T-helper 2 cell treated with Interferon-gamma antibody and Interleukin-4, amounts not matched to agents 100 ng/mL and 5 ng/mL, for 36 hours (primary cell): Measurements from ENCODE around the gene DNAH6. TPM values are rescaled to one million over a fixed set of nuclear protein-coding genes. Genes with fewer than 3 reads are reported as not detected.
"Not testable (repeated sequence)": the region's sequence is repeated elsewhere in the genome, so short reads cannot be mapped to it uniquely, and the experiment has no call there.

Experiments
- intact Hi-C: fragments of 100-400 bp; cut with micrococcal nuclease; formaldehyde crosslinking; loops from one replicate; pipeline ENCODE4 v1.15.1; 2023
- total RNA-seq: library from RNA; stranded (reverse); gene quantifications from 2 replicates; pipeline ENCODE4 v1.2.3, GENCODE V29; 2022

The DNAH6 gene
- total RNA-seq, 1 donor from 2014 or later: 0.23 TPM

DNA sequence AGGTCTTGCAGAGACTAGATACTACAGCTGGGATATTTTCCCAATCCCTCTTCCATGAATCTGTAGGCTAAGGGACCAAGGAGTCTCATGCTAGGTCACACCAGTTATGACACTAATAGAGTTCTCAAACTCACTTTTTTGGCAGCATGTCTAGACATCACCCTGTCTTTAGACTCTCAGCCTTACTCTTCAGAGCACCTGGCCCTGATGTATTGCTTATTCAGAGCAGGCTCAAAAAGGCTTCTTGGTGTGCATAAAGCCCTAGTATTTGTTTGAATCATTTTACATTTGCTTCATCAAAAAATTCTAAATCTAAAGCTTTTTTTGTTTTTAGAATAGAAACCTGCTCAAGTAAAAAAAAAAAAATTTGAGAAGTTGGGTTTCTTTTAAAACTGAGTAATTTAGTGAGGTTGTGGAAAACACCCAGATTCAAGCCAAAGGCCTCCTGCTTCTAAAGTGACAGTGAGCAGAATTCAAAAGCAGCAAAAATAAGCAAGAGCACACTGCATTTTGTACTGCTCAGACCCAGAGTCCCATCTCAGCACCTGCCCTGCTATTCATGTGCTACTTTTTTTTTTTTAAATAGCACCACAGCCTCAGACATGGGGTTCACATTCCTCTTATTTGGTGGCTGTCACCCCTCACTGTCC, 18.0 kb upstream of the DNAH6 start:
- intact Hi-C loops: no loop called here

DNA sequence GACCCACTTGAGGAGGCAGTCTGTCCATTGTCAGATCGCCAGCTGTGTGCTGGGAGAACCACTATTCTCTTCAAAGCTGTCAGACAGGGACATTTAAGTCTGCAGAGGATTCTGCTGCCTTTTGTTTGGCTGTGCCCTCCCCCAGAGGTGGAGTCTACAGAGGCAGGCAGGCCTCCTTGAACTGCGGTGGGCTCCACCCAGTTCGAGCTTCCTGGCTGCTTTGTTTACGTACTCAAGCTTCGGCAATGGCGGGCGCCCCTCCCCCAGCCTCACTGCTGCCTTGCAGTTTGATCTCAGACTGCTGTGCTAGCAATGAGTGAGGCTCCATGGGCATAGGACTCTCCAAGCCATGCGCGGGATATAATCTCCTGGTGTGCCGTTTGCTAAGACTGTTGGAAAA, 5.3 kb upstream of the DNAH6 start:
- intact Hi-C loops: not testable (repeated sequence)

DNA sequence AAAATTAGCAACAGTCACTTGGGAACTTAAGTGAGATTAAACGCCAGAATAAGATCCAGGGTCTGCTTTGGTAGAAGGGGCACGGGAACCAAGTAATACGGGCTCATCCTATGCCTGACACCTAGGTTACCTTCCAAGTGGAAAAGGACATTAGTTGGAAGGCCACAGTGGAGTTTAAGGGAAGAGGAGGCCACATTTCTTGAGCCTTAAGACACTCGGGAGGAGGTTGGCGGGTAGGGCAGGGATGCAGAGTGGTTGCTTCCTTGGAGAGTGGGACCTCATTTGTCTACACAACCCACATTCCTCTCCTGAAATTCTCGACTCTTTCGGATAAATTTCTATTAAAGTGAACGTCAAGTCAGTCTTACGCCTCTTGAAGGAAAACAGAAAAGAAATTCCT, 510 bp upstream of the DNAH6 start:
- intact Hi-C loops: loop anchor here (1.0 kb wide), 3 partner anchors 56 to 366 kb away; partner anchors contain the start of genes SUCLG1 and TRABD2A

DNA sequence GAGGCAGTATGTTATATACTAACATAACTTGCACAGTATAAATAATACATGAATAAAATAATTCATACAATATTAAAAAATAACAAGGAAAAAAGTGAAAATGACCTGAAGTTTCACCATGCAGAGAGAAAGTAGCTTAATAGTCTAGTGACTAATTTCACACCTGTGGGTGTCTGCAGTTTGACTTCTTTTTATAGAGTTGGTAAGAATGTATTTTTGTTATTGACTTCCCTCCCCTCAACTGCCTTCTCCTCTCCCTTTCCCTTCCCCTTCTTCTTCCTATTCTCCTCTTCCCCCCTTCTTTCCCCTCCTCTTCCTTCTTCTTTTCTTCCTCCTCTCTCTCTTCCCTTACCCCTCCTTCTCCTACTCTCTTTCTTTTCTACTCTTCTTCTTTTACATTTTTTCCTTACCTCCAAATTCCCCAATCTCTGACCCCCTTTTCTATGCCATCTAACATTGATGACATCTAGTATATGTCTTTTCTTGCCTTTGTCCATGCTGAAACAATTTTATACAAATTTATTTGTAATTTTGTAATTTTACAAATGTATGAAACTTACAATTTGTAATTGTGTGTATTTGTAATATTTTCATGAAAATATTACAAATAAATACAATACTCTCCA, 3.1 kb downstream of the DNAH6 start:
- intact Hi-C loops: no loop called here

DNA sequence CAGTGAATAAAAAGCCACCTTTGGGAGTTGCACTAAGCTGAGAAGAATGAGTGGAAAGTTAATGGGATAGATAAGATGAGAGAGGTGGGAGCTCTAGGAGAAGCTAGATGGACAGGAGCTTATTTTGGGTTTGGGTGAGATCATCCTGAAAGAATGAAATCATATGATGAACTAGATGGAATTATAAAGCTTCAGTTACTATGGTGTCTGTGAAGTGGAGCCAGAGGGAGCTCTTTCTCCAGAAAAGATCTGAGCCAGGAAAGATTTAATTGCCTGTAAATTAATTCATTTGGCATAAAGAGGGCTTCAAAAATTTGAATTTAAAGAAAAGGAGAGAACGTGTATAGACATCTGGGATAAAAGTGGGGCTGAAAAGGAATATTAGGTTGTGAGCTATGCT, 10.3 kb downstream of the DNAH6 start:
- intact Hi-C loops: no loop called here

DNA sequence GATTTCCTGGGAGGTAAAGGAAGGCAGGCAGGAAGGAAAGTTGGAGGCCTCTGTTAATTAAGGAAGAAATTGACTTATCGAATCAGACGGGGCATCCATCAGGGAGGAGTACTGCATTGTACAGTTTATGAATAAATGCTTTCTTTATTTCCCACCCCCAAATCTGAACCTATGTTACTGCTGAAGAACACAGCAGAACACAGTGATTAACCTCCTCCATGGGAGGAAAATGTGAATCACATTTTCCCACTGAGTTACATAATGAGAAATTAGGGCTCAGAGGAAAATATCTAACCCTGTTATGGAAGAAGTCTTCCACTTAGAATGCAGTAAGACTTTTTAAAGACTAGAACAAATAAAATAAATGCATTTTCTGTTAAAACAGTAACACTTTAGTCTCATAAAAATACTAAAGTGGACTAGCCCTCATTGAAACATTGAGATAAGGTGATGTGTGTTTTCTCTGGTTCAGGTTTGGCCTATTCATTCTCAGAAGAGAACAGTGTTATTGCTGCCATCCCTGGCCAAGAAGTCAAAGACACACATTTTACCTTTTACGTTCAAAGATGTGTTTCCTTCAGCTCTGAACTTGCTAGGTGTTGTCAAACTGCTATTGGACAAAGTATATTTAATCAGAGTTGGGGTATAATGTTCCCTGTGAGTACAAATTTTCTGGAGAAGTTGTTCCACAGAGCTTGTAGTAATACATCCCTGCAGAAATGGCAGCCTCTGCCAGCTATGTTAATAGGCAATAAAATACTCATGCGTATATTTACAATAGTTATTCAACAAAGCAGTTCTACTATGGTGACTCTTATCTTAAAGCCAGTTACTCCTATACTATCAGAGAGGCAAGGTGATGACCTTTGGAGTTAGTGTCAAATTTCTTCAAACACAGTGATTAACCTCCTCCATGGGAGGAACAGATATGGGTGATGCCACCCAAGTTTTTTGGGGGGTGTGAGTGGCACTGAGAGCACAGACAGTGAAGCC, 11.1 kb downstream of the DNAH6 start:
- intact Hi-C loops: no loop called here

DNA sequence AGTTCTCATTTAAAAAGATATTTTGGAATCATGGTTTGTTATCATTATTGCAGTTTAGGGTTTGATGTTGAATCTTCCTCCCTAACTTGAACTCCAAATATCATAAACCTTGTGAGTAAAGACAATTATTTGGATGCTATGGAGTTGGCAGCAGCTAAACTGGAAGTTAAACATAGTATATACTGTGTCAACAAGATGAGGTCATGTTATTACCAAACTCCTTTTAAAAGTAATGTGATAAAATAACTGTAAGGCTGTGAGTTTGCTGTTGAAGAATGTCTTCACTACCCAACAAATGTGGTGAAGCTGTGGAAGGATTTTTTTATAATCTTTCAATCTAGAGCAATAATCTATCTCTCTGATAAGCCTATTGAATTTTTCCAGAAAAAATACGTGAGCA, 16.0 kb downstream of the DNAH6 start:
- intact Hi-C loops: no loop called here

DNA sequence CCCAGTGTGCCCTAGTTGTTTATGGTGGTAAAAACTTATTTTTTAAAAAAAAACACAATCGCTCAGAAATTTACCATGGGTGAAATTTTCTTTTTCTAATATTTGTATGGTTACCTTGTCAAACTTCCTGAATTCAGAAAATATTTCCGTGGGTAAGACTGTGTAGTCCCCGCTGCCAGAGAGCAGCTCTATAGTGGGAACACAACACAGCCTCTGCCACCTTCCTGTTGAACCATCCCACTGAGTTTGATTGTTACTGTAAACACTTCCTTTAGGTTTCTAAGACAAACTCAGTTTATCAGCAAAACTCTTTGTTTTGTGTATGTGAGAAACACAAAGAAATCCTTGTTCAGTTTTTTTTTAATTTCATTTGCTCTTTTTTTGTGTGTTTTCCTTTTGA, 17.9 kb downstream of the DNAH6 start:
- intact Hi-C loops: no loop called here

DNA sequence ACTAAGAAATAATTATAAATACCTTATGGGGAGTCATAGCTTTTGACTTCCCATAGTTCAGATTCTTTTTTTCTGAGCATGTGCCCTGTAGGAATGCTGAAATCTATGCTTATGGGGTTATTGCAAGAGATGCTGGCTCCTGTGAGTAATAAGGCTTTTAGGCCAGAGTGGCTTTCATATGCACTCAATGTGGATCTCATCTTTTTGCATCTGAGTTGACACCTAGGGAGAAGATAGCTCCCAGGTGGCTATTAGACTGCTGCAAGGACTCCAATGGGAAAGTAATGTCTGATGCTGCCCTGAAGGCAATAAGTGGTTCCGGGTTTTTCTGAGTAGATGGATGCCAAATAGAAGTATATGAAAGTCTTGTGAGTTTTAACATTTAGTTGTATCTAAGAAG, 21.0 kb downstream of the DNAH6 start:
- intact Hi-C loops: no loop called here

DNA sequence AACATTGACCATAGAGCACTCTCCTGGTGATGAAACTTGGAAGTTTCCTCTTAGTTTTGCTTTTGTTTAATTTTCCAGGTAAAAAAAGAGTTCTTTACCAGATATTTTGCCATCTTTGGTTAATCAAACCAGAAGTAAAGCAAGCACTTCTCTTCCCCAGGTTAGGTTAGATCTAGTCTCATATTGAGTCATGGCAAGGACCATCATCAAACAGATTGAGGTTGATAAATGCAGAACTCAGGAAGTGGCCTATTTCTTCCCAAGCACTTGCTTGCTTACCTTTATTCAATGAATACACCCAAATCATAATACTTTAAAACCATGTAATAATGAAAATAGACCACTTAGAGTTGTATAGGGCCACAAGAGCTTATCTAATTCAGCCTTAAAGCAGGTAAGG, 23.4 kb downstream of the DNAH6 start:
- intact Hi-C loops: no loop called here

DNA sequence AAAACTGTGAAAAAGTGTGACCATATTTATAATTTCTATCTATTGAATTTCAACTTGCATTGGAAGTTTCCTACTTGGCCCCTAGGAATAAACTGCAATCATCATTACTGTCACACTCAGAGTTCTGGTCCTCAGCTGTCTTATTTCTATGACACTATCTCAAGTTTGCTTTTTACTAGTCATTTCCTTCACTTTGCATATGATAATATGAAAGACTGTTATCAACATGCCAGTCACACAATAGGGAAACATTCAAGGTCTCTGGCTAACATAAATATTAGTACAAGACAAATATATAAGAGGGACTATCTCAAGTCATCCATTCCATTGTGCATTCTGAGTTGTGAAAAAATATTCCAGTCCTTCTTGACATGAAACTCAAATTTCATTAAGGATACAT, 28.7 kb downstream of the DNAH6 start:
- intact Hi-C loops: no loop called here

DNA sequence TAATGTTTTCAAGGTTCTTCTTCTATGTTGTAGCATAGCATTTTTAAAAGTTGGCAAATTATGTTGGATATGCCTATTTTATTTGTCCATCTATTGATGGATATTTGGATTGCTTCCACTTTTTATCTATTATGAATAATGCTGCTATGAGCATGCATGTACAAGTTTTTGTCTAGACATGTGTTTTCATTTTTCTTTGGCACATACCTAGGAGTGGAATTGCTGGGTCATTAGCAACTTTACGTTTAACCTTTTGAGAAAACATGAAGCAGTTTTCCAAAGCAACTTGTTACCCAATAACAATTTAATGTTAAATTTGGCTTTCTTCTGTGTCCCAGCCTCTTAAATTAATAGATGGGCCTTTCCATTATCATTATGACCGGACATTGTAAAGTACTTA, 30.3 kb downstream of the DNAH6 start:
- intact Hi-C loops: no loop called here

DNA sequence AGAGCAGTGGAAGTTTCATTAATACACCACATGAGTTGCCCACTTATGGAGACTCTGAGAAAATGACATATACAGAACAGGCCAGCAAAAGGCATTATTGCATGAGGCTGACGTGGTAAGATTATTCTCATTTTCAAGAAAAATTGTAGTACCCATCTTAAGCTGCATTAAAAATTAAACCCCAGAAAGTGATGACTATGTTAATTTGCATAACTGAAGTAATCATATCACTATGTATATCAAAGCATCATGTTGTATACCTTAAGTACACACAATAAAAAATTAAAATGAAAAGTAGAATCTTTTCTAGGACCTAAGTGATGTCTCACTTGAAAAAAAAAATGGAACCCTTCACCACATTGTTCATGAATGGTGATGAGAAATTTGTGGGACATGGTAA, 32.0 kb downstream of the DNAH6 start:
- intact Hi-C loops: no loop called here

DNA sequence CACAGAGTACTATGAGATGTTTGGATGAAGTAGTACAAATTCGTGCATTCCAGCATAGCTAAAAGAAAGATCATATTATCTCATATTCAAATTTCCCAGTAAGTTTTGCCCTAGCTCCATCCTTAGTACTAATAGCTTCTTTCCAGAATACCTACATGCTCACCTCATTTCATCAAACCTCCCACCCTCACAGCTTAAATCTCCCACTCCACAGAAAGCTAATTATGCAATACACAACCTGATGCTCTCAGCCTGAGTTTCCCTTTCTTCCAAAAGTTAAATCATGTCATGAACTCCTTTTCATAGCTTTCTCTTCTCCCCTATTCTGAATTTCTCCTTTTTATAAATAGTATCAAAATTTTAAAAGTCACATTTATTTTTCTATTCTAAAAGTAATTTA, 34.6 kb downstream of the DNAH6 start:
- intact Hi-C loops: no loop called here

DNA sequence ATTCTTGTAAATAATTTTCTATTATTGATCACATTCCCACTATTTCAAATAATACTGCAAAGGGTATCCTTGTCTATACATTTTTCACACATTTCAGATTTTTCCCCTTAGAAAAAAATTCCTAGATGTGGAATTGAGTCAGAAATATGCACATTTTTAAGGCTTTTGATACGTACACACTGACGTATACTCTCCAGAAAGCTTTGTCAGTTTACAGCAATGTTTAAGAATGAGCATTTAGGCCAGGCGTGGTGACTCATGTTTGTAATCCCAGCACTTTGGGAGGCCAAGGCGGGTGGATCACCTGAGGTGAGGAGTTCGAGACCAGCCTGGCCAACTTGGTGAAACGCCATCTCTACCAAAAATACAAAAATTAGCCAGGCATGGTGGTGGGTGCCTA, 35.2 kb downstream of the DNAH6 start:
- intact Hi-C loops: not testable (repeated sequence)

DNA sequence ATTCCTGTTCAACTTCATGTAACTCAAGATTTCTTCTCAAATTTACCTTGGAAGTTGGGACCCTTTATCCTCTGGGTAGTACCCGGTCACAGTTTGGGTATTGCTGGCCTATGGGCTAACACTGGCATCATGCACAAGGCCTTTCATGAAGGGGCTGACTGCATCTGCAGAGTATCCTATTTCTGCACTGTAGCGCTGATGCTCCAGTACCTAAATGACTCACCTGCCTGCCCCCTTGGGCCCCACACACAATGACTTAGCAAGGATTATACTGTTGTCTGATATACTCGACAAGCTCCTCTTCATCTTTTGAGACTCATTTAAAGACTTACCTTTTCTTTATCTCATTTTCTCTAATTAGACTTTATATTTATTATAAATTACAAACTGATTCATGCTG, 39.9 kb downstream of the DNAH6 start:
- intact Hi-C loops: no loop called here

DNA sequence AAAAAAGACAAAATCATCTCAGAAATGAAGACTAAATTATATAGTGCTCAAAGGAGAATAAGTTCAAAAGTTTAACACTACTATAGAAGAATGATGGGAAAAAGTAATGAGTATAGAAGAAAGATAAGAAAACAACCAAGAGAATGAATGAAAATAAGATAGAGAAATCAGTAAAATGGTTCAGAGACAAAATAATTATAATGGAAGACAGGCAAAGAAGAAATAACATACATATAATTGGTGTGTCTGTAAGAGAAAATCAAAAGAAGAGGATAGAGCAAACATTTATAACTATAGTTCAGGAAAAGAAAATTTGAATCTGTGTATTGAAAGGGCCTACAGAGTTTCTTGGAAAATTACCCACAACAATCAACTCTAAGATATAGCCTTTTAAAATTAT, 43.5 kb downstream of the DNAH6 start:
- intact Hi-C loops: no loop called here

DNA sequence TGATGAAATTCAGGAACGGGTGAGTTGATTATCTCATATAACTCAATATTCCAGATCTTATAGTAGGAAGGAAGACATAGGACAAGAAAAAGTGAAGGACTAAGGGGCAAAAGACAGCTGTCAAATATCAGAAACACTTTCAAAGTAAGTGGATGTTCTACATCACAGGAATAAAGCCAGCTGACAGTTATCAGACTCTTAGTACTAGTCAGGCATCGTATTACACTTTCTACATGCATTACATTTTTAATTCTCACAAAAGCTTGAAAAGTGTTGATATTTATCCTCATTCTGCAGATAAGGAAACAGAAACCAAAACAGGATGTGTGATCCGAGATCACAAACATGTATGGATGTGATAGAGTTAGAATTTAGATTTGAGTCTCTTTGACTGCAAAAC, 63.4 kb downstream of the DNAH6 start:
- intact Hi-C loops: no loop called here

DNA sequence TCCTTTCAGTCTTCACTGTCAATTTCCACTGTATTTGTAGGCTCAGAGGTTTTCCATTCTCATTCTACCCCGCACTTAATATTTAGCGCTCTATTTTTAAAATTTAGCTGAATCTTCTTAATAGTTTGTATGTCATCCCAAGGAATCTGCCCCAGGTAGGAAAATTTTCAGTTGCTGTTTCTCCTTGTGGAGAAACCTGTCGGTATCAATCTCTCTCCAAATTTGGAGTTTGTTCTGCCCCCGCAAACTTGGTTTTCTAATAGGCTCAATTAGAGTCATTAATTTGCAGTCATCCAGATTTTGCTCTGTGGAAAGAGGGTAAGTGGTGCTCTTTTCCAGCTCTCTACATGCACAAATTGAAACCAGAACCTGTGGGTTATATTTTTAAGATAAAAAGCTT, 87.6 kb downstream of the DNAH6 start:
- intact Hi-C loops: no loop called here

DNA sequence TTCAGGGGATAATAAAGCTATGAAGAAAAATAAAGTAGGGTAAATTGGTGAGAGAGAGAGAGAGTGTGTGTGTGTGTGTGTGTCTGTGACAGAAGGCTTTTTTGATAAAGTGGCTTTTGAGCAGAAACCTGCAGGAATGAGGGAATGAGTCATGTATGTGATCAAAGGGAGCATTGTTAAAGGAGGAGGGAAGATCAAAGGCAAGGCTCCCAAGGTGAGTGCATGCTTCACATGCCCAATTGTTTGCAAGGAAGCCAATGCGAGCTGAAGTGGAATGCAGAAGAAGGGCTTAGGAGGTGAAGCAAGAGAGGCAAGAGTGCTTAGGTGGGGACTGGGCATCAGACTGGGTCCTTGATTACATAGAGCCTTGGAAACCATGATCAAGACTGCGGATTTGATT, 96.8 kb downstream of the DNAH6 start:
- intact Hi-C loops: no loop called here

DNA sequence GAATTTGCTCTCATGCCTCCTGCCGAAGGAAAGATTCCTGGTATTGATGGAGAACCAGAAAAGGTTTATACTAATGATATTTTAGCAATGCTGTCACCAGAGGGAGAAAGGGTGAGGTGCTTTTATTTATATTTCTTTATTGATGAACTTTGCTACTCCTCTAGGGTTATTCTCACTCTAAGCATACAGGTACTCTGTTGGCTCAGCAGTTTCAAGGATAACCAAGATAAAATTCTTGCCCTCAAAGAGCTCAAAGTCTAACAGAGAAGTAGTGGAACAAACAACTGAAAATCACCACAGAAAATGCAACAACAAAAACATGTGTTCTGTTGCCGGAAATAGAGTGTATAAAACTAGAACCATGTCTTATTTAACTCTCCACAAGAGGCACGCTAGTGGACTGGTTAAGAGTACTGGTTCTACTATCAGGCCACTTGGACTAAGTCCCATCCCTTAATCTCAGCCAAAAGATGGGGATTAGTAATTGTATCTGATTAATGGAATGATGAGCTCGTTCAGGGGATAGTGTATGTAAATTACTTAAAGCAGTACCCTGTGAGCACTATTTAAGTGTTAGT, 103.6 kb downstream of the DNAH6 start:
- intact Hi-C loops: no loop called here

DNA sequence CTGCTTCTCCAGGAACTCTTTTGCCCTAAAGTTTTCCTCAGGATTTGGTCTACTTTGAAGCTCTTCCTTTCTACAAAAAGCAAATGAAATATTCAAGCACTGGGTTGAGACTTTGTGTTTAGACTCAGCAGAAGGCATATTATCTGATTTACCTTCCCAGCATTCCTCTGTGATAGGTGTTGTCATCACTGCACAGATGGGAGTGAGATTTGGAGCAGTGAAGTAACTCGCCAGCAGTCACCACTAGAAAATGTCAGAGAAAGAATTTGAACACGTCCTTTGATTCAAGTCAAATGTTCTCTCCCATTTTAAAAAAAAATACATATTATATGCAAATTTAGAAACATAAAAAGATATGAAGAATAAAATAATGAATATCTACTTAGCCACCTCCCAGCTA, 112.2 kb downstream of the DNAH6 start:
- intact Hi-C loops: no loop called here
